ENCODE measurements around the gene ABHD3. TPM values are rescaled to one million over a fixed set of nuclear protein-coding genes. Genes with fewer than 3 reads are reported as not detected.
"Not testable (repeated sequence)": the region's sequence is repeated elsewhere in the genome, so short reads cannot be mapped to it uniquely, and the experiment has no call there.

ABHD3 gene, protein sequence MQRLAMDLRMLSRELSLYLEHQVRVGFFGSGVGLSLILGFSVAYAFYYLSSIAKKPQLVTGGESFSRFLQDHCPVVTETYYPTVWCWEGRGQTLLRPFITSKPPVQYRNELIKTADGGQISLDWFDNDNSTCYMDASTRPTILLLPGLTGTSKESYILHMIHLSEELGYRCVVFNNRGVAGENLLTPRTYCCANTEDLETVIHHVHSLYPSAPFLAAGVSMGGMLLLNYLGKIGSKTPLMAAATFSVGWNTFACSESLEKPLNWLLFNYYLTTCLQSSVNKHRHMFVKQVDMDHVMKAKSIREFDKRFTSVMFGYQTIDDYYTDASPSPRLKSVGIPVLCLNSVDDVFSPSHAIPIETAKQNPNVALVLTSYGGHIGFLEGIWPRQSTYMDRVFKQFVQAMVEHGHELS
- total RNA-seq: 11.5 TPM

GRCh38 chr18:21704603-21705364, at the start of gene ABHD3:
ABHD3 (minus strand) TSS chr18:21704774; CDS start chr18:21704665, 109 bp downstream.
- DNase-seq: peak; percentile 95

GRCh38 chr18:21747764-21748693, 43.5 kb upstream of the ABHD3 start:
- no peak for DNase-seq

DNA sequence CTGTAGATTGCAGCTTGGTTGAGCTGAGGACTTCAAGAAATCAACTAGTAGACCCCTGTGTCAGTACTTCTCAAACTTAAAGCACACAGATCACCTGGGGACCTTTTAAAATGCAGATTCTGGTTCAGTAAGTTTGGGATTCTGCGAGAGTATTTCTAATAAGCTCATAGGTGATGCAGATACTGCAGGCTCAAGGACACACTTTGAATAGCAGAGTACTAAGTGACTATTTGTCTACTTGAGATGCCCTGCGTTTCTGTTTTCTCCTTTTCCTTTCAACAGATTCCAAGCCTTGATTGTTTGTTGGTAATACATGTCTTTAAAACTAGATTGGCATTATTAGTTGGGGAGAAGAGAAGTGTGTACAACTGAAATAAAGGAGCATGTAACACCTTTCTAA, 42.7 kb upstream of the ABHD3 start:
- no peak for DNase-seq

DNA sequence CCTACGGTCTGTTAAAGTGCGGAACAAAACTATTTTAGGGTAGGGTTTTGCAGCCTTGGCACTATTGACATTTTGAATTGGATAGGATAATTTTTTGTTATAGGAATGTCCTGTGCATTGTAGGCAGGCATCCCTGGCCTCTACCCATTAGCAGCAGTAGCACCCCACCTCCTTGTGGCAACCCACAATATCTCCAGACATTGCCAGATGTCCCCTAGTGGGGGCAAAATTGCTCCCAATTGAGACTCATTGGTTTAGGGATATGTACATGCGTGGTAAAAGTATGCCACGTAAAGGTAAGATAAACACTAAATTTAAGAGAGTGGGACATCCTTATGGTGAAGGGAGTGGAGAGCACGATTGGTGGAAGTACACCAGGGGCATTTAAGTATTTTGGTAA, 40.7 kb upstream of the ABHD3 start:
- no peak for DNase-seq

DNA sequence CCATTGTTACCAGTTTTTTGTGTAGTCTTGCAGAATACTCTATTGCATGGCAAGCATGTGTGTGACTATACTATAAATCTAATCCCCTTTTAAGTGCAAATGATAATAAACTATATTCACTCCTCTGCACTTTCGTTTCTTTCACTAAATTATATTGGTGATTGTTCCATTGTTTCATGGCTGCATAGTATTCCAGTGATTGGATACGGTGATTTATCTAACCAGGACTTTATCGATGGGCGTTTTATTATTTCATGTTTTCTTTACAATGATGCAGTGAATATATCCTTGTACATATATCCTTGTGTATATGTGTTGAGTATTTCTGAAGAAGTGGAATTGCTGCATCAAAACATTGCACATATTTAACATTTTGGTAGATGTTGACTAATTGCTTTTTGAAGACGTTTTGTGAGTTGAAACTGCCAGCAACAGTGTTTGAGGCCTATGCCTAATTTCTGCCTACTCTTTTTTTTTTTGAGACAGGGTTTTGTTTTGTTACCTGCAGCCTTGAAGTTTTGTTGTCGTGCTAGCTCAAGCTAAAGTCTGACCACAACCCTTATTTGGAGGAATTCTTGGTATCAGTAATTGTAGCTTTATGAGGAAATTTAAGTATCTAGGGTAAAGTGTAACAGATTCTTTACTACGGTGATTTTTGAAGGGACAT, 38.7 kb upstream of the ABHD3 start:
- no peak for DNase-seq

DNA sequence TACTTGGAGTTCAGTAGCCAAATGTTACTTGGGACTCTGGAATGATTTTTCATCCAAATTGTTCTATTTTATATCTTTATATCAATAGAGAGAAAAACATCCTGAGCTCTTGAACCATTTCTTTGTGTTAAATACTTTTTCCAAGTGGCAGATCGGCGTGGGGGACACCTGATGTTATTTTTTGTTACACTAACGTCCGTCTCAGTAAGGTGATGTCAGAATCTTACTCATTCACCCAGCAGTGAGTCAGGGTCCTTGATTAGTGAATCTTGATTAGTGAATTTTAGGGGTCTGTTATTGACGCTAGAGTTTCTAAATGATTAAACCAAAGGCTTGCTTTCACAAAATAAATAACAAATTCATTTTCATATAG, 37.7 kb upstream of the ABHD3 start:
- DNase-seq: no peak

- peak; percentile 50 for DNase-seq
Observed at GRCh38 chr18:21741562-21742314, 37.2 kb upstream of the ABHD3 start.

DNA sequence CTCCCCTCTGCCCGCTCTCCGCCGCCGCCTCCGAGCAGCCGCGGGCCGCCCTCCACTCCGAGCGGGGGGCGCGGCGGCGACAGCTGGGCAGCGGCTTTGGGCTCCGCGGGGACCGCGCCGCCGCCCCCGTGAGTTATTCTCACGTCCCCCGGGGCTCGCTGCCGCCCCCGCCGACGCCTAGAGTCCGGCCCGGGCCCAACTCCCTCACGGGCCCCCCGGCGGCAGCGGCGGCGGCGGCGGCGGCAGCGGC, 36.7 kb upstream of the ABHD3 start:
- no peak for DNase-seq

DNA sequence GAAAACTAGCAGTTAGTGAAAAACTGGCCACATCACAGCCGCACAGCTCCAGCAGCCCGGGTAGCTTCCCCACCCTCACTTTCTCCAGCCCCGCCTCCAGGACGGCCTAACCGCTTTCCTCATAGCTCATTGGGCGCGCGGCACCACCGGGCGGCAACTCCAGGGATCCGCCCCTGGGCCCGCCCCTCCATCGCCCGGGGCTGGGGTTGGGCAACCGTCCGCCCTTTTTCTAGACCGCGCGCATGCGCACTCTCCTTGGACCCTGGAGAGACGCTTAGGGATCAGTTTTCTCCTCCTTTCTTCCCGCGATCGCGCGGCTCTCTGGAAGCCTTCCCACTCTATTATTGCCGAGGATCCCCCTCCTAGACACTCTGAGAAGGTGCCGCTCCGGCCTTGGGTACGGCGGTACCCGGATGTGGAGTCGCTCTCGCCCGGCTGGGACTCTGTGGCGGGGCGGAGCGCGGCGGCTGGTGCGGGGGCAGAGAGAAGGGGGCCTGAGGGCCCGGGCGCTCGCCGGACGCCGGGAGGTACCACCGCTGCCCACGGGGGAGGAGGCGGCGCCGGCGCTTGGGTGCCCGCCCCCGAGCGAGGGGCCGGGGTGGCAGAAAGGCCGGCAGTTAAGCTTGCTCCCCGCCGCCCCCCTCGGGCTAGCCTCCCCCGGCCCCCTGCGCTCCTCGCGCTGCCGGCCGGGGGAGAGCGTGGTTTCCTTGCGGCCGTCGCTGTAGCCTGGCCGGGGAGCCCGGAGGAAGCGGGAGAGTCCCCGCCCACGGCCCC, 36.2 kb upstream of the ABHD3 start, which contains the start of gene MIB1:
MIB1 (plus strand) TSS at position 255 of the 774 bp plus-strand sequence. CDS start 792 bp downstream, outside the sequence.
- peak; percentile 100 for DNase-seq

DNA sequence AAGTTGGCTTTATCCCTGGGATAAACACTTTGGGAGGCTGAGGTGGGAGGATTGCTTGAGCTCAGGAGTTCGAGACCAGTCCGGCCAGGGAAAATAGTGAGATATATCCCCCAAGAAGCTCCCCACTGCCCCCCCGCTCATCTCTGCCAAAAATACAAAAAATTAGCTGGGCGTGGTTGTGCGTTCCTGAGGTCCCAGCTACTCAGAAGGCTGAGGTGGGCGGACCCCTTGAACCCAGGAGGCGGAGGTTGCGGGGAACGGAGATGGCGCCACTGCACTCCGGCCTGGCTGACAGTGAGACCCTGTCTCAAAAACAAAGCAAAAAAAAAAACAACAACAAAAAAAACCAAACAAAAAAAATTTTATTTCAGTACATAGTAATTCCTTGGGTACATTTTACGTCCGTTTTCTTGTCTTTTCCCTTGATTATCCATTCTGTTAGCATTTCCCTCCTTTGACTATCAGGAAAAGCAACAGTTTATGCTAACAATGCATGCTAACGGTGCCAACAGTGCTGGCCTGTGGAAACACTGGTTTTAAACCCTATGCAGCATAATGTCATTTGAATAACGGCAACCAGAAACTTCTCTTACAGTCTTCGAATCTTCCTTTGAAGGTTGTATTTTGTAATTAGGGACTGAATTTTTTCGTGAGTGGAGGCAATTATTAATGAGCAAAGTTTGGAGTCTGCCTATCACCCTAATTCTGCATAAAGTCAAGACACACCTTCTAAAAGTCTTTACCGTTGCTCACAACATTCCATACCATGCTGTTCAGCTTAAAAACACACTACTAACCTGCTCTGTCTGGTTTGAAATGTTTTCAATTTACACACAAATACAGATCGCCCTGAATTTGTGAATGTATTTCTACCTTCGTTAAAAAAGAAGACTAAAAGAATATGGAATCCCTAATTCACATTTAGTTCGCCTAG, 35.3 kb upstream of the ABHD3 start:
- no peak for DNase-seq

- not testable (repeated sequence) for DNase-seq
Observed at GRCh38 chr18:21736926-21737325, 32.4 kb upstream of the ABHD3 start.

DNA sequence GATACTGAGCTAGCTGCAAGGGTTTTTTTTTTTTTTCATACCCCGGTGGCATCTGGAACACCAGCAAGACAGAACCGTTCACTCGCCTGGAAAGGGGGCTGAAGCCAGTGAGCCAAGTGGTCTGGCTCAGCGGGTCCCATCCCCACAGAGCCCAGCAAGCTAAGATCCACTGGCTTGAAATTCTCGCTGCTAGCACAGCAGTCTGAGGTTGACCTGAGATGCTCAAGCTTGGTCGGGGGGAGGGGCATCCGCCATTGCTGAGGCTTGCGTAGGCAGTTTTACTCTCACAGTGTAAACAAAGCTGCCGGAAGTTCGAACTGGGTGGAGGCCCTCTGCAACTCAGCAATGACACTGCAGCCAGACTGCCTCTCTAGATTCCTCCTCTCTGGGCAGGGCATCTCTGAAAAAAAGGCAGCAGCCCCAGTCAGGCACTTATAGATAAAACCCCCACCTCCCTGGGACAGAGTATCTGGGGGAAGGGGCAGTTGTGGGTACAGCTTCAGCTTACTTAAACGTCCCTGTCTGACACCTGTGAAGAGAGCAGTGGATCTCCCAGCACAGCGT, 31.0 kb upstream of the ABHD3 start:
- no peak for DNase-seq

- no peak for DNase-seq
Observed at GRCh38 chr18:21733011-21733410, 28.4 kb upstream of the ABHD3 start.

DNA sequence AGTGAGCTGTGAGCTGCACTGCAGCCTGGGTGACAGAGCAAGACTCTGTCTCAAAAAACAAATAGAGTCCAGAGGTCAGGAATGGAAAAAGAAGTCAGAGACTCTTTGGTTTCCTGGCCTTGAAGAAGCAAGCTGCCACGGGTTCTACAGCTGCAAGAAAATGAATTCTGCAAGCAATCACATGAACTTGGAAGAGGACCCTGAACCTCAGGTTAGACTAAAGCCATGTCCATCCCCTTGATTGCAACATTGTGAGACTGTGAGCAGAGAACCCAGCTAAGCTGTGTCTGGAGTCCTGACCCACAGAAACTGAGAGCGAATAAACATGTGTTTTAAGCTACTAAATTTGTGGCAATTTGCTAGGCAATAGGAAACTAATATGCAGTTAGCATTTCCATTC, 23.1 kb upstream of the ABHD3 start:
- no peak for DNase-seq

GRCh38 chr18:21725201-21725600, 20.6 kb upstream of the ABHD3 start:
- DNase-seq: no peak

DNA sequence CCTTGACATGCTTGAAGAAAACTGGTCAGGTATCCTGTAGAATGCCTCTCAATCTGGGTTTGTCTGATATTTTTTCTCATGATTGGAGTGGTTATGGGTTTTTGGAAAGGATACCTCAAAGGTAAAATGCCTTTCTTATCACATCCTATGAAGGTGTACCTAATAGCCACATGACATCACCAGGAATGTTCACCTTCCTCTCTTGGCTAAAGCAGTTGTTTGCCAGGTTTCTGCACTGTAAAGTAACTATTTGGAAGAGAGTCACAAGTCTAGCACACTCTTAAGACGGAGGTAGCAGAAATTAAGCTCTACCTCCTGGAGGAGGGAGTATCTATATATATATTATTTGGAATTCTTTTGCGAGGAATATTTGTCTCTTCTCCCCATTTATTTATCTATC, 18.1 kb upstream of the ABHD3 start:
- no peak for DNase-seq

- no peak for DNase-seq
Observed at GRCh38 chr18:21714474-21714873, 9.9 kb upstream of the ABHD3 start.

GRCh38 chr18:21707130-21707529, 2.6 kb upstream of the ABHD3 start:
- DNase-seq: not testable (repeated sequence)

DNA sequence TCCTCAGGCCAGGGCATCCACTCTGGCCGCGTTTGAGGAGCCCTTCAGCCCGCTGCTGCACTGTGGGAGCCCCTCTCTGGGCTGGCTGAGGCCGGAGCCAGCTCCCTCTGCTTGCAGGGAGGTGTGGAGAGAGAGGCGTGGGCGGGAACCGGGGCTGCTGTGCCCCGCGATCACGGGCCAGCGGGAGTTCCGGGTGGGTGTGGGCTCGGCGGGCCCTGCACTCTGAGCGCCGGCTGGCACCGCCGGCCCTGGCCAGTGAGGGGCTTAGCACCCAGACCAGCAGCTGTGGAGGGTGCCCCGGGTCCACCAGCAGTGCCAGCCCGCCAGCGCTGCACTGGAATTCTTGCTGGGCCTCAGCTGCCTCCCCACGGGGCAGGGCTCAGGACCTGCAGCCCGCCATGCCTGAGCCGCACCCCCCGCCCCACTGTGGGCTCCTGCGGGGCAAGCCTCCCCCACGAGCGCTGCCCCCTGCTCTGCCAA, 1.9 kb upstream of the ABHD3 start:
- no peak for DNase-seq
